Measurements from ENCODE around the gene CPED1.

- TF ChIP-seq CTCF (conservative IDR thresholded peaks at IDR 0.05; ENCODE audit: low read depth, low read length) (no peak), EZH2 (IDR thresholded peaks at IDR 0.05; ENCODE audit: low read length, unreplicated experiment) (no peak), EZH2phosphoT487 (IDR thresholded peaks at IDR 0.05; ENCODE audit: borderline replicate concordance, low read length) (no peak)
These were observed 22.9 kb downstream of the CPED1 start for GRCh38 chr7:121011401-121011800.

Data from PC-3 (cell line).